Type B pancreatic cell (in vitro differentiated cells): ENCODE results near the gene ADI1. TPM values are rescaled to one million over a fixed set of nuclear protein-coding genes. Genes with fewer than 3 reads are reported as not detected.

ENCODE experiments used
- DNase-seq: peaks from one replicate; pipeline ENCODE4 v3.0.0; 2021; ENCODE audit warnings: mixed read lengths; ENCODE audit not compliant: unreplicated experiment; ENCODE audit errors: extremely low spot score
- H3K27ac Mint-ChIP-seq: 2 replicates; pipeline ENCODE4 v1.8.0; 2021; ENCODE audit warnings: mild to moderate bottlenecking, mixed read lengths
- H3K27me3 Mint-ChIP-seq: 2 replicates; pipeline ENCODE4 v1.8.0; 2021; ENCODE audit warnings: mixed read lengths
- H3K36me3 Mint-ChIP-seq: 2 replicates; pipeline ENCODE4 v1.8.0; 2021; ENCODE audit warnings: mixed read lengths
- H3K4me1 Mint-ChIP-seq: one replicate; pipeline ENCODE4 v1.8.0; 2021; ENCODE audit warnings: mixed read lengths; ENCODE audit not compliant: unreplicated experiment
- H3K4me3 Mint-ChIP-seq: 2 replicates; pipeline ENCODE4 v1.8.0; 2021; ENCODE audit warnings: mild to moderate bottlenecking, mixed read lengths
- H3K9me3 Mint-ChIP-seq: 2 replicates; pipeline ENCODE4 v1.8.0; 2021; ENCODE audit warnings: mixed read lengths
- CTCF ChIP-seq: fragments of 200-600 bp; sonication (generic); conservative IDR thresholded peaks from 2 replicates; pipeline ENCODE4 v1.5.0; 2021; ENCODE audit warnings: antibody characterized with exemption, mild to moderate bottlenecking
- total RNA-seq: library from RNA; stranded (reverse); gene quantifications from 2 replicates; pipeline ENCODE4 v1.2.1, GENCODE V29; 2021; ENCODE audit warnings: low replicate concordance

ADI1 gene
- total RNA-seq, 1 donor from 2014 or later: 40.0 TPM

DNA sequence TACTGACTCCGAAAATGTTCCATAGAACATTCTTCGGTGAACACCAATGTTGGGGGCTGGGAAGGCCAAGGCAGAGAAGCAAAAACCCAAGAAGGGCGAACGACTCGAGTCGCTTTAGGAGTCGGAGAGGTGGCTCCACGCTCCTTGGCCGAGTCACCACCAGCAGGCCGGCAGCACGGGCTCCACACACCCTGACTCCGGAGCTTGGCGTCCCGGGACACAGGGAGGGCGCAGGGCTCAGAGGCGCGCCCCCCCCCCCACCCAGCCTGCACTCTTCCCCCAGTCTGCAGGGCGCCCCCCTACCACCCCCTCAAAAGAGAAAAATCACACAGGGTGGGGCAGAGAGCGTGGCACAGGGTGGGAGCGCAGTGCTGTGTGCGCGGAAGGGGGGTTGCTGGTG is 7.5 kb upstream of the ADI1 start:
- TF ChIP-seq CTCF: no peak
- peaks cover 4% of the 10 kb centered on the region for H3K4me1 Mint-ChIP-seq
- H3K27ac Mint-ChIP-seq: no peak overlapping the region
- no peaks in the 10 kb centered on the region for H3K9me3 Mint-ChIP-seq
- H3K36me3 Mint-ChIP-seq: no peaks in the 10 kb centered on the region
- DNase-seq: peak; percentile 45
- H3K27me3 Mint-ChIP-seq: no peaks in the 10 kb centered on the region
- H3K4me3 Mint-ChIP-seq: no peak overlapping the region

GRCh38 chr2:3523551-3524041 is 4.3 kb upstream of the ADI1 start:
- Mint-ChIP-seq H3K4me3 (no peak overlapping the region), H3K9me3 (no peaks in the 10 kb centered on the region), H3K27ac (no peak overlapping the region), H3K27me3 (no peaks in the 10 kb centered on the region), H3K4me1 (peaks cover 20% of the 10 kb centered on the region), H3K36me3 (peaks cover 5% of the 10 kb centered on the region)
- TF ChIP-seq CTCF: no peak
- DNase-seq: no peak

DNA sequence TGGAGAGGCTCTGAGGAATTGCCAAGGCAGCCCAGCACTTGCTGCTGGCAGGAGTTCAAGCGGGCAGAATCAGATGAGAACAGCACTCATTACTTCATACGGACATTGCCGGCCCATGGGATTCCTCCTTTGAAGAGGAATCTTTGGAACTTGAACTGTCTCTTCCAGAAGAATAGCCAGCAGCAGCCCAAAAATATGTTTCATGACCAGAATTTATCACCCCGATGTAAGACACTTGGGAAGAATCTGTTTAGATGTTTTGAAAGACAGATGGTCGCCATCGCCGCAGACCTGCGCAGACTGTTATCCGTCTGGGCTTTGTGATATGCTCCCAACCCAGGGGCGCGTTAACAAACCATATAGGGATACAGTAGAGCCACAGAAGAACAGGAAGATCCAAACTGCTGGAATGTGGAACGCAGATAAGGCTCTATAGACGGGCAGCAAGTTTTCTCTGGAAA is 3.7 kb upstream of the ADI1 start:
- Mint-ChIP-seq H3K9me3 (no peaks in the 10 kb centered on the region), H3K4me3 (no peak overlapping the region), H3K36me3 (peaks cover 7% of the 10 kb centered on the region), H3K27me3 (no peaks in the 10 kb centered on the region), H3K4me1 (peaks cover 22% of the 10 kb centered on the region), H3K27ac (no peak overlapping the region)
- no peak for DNase-seq
- no peak for TF ChIP-seq CTCF

DNA sequence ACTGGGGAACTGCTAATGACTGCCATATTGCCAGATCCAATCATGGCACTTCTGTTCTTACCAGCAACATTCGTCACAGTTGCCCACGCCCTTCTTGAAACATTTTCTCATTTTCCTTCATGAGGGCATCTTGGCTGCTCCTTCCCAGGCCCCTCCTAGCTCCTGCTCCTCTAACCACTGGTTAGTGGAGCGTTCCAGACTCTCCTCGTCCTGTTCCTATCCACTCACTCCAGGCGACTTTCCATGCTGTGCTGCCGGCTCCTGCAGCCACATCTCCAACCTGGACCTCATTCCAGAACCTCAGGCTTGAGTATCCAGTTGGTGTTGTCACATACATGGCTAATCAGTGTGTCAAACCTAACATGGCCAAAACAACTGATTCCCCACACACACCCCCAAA is 1.3 kb upstream of the ADI1 start:
- H3K27ac Mint-ChIP-seq: peak overlapping the region; percentile 84
- TF ChIP-seq CTCF: no peak
- H3K9me3 Mint-ChIP-seq: peaks cover 4% of the 10 kb centered on the region

GRCh38 chr2:3518496-3519254 is 656 bp downstream of the ADI1 start:
- TF ChIP-seq CTCF: no peak
- DNase-seq: peak; percentile 100

More for the DNA sequence above, 1.3 kb upstream of the ADI1 start:
- H3K36me3 Mint-ChIP-seq: peaks cover 23% of the 10 kb centered on the region
- H3K4me1 Mint-ChIP-seq: peaks cover 30% of the 10 kb centered on the region
- no peaks in the 10 kb centered on the region for H3K27me3 Mint-ChIP-seq
- DNase-seq: no peak
- peak overlapping the region; percentile 89 for H3K4me3 Mint-ChIP-seq

More at GRCh38 chr2:3518496-3519254, 656 bp downstream of the ADI1 start:
- Mint-ChIP-seq H3K27ac (peak overlapping the region; percentile 83), H3K4me3 (peak overlapping the region; percentile 89), H3K36me3 (peaks cover 36% of the 10 kb centered on the region), H3K9me3 (peaks cover 5% of the 10 kb centered on the region), H3K4me1 (peaks cover 33% of the 10 kb centered on the region), H3K27me3 (no peaks in the 10 kb centered on the region)
